HG02840 (cell line): ENCODE measurements around the gene APOM.

Experiments used
- ATAC-seq: cut with Tn5 transposase; IDR thresholded peaks from one replicate; pipeline ENCODE4 v1.9.1; 2021; ENCODE audit warnings: mild to moderate bottlenecking, moderate library complexity, moderate number of reproducible peaks; ENCODE audit not compliant: unreplicated experiment, low FRiP score

The APOM gene

DNA sequence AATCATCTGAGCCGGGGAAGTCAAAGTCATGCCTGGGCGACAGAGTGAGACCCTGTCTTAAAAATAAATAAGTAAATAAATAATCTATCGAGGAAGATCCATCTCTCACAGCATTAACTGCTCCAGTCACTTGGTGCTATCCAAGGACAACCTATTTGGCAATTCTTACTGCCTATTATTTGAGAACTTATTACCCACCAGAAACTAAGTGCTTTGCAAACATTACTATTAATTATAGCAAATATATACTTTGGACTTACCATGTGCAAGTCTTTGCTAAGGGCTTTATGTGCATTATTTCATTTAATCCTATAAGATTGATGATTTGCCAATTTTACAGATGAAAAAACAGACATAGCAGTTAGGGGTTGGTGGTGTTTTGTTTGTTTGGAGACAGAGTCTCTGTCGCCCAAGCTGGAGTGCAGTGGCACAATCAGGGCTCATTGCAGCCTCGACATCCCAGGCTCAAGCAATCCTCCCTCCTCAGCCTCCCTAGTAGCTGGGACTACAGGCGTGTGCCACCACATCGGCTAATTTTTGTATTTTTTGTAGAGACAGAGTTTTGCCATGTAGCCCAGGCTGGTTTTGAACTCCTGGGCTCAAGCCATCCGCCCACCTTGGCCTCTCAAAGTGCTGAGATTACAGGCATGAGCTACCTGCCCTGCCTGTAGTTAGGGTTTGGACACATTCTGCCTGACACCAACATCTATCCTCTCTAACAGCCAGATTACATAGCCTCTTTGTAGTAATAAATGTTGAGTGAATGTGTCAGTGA is 933 bp upstream of the APOM start:
- ATAC-seq: no peak

DNA sequence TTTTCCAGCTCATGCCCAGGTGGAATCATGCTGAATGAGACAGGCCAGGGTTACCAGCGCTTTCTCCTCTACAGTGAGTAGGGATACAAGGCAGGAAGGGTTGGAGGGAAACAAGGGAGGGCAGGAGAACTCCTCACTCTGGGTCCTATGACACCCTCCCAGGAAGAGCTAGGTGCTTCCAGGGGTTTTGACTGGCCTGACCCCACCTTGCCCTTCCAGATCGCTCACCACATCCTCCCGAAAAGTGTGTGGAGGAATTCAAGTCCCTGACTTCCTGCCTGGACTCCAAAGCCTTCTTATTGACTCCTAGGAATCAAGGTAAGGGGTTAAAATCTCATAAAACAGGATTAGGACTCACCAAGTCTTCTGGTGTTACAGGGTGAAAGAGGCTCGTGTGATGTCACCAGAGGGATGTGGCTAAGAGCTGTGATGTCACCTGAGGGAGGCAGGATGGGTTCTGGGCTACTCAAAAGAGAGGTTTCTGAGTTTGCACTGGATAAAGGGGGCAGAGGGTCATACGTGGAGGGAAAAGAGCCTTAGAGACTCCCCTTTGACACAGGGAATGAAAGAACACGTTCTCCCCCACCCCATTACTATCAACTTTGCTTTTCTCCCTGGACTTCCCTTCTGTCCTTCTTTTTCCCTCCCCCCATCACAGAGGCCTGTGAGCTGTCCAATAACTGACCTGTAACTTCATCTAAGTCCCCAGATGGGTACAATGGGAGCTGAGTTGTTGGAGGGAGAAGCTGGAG is 1.9 kb downstream of the APOM start:
- no peak for ATAC-seq

DNA sequence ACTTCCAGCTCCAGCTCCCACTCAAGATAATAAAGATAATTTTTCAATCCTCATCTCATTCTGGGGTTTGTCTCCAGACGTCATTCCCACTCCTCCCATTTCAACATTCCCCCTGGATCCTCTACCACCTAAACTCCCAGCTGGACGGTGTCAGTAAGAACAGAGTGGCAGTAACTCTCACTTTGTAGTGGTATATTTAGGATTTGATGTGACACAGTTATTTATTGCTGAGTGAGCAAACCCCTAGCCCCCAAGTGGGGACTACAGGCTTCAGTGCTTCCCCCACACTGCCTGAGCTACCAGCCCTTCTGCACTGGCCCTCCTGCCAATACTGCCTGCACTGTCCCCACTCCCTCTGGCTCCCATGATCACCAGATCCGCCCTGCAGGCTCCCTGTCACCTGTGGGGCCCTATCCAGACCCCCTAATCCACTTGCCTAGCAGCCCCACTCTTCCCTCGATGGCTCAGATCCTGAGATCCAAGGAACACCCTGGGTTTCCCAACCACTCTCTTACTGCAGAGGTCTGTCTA is 2.5 kb downstream of the APOM start:
- no peak for ATAC-seq

- no peak for ATAC-seq
These were observed 3.4 kb downstream of the APOM start for GRCh38 chr6:31658983-31659648.

- no peak for ATAC-seq
These were observed 4.1 kb downstream of the APOM start for GRCh38 chr6:31659649-31660380.

- ATAC-seq: no peak
These were observed 4.9 kb downstream of the APOM start, which contains the start of gene C6orf47 for GRCh38 chr6:31660381-31661261. Gene C6orf47 (minus strand): TSS chr6:31660778. CDS start chr6:31659947, 831 bp downstream.

- ATAC-seq: no peak
These were observed 5.8 kb downstream of the APOM start for GRCh38 chr6:31661262-31662123.

DNA sequence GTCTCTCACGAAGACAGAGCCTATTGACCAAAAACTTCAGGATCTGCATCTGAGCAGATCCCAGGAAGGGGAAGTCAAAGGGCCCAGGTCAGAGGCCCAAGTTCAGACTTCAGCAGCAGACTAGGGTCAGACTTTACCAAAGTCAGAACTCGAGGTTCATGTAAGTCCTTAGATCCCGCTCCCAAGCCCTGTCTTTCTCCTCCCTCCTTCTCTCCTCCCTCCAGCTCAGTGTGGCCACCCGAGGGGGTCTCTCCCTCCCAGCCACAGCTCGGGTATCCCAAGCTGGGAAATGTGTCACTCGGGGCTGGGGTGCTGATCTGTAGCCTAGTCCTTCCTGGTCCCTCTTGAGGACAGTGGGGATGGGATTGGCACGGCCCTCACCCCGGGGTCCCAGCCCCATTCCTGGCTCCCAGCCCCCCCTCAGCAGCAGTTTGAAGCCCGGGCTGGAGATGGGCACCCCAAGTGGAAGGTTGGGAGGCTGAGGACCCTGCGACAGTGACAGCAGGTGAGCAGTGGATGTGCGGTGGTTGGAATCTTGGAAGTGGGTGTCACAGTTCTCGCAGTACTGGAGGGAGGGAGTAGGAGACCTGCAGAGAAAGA is 6.5 kb downstream of the APOM start:
- ATAC-seq: no peak

GRCh38 chr6:31663126-31663960 is 7.6 kb downstream of the APOM start:
- no peak for ATAC-seq

DNA sequence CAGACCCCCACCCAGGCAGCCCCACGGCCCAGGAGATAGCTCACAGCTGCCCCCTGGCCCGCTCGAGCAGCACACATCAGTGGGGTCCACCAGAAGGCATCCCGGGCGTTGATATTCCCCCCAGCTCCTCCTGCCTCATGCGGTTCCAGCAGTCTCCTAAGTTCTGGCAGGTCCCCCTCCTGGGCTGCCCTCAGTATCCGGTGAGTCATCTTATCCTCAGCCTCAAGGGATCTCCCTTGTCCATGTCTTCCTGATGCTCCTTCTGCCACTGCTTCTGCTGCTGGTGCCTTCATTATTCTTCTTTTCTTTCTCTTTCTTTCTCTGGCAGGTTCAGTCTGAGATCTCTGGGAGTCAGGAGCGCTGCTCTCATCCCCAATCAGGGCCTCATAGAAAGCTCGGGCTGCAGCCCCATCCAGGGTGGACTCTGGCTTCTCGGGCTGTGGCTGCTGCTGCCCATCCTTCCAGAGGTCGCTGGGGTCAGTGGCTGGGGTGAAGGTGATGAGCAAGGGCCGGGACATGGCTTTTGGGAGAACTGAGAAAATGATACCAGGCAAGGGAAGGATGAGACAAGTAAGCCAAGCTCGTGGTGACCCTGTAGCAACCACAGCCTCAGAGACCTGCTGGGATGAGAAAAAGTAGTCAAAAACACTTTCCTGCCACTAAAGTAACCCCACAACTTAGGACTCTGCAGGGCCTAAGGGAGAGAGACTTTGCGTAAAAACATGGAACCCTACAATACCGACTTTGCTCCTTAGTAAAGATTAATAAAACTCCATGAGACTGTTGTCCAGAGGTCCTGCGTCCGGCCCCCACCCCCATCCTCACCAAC is 8.5 kb downstream of the APOM start:
- no peak for ATAC-seq

GRCh38 chr6:31664790-31665500 is 9.3 kb downstream of the APOM start, which contains the start of gene GPANK1:
Gene GPANK1 (minus strand): TSS chr6:31664997. CDS start chr6:31664478, 519 bp downstream.
- ATAC-seq: no peak

DNA sequence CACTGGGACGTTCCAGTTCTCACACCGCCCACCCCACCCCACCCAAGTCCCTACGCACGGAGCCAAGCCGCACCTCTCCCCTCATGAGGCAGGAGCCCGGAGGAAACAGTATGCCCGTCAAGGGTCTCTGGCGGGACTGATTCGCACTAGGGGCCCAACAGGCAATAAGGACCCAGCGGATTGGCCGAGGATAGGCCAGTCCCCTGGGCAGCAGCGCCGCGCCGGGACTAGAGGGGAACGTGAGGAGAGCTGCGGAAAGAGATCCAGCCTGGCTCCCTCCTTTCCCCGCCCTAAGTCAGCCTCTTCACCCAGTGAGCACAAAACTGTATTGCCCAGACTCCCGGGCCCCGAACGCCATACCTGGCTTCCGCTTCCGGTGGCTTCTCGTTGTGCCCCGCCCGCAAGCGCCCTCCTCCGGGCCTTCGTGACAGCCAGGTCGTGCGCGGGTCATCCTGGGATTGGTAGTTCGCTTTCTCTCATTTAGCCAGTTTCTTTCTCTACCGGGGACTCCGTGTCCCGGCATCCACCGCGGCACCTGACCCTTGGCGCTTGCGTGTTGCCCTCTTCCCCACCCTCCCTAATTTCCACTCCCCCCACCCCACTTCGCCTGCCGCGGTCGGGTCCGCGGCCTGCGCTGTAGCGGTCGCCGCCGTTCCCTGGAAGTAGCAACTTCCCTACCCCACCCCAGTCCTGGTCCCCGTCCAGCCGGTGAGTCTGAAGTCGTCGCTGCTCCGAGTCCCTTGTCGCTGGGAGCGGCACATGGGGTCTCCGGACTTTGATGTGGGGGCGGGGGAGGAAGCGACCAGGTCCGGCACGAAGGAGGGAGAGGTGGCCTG is 10.0 kb downstream of the APOM start, which contains the start of gene CSNK2B:
Gene CSNK2B (plus strand): TSS at position 580 of the 836 bp plus-strand sequence. CDS start 752 bp downstream, outside the sequence.
- ATAC-seq: peak; percentile 79

- ATAC-seq: no peak
These were observed 10.8 kb downstream of the APOM start for GRCh38 chr6:31666337-31666965.

DNA sequence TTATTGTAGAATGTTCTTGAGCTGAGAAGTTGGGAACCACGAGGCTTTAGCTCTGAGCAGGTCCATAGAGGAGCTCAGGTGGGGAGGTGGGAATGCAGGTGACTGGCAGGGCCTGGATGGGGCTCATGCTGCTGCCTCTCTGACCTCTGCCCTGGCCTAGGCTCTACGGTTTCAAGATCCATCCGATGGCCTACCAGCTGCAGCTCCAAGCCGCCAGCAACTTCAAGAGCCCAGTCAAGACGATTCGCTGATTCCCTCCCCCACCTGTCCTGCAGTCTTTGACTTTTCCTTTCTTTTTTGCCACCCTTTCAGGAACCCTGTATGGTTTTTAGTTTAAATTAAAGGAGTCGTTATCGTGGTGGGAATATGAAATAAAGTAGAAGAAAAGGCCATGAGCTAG is 14.0 kb downstream of the APOM start, which contains the start of gene LY6G5B:
Gene LY6G5B (plus strand): TSS at position 301 of the 400 bp plus-strand sequence. CDS start 975 bp downstream, outside the sequence.
- ATAC-seq: no peak
